B cell (primary cell): ENCODE measurements around the gene TDRD9. TPM values are rescaled to one million over a fixed set of nuclear protein-coding genes. Genes with fewer than 3 reads are reported as not detected.

ENCODE experiments used
- ATAC-seq: fragments of 200-7000 bp; cut with Tn5 transposase; one replicate; pipeline ENCODE4 v1.10.0; 2021; ENCODE audit warnings: low read depth, mild to moderate bottlenecking, moderate number of reproducible peaks, moderate library complexity
- CTCF ChIA-PET: fragments of 350-600 bp; sonication (Branson Sonifier 250); formaldehyde crosslinking; loops from one replicate; lab custom pipeline; 2021; ENCODE audit warnings: antibody characterized with exemption, inconsistent platforms; lab: Charles Lee
- POLR2A ChIA-PET: fragments of 350-600 bp; sonication (Branson Sonifier 250); formaldehyde crosslinking; loops from one replicate; lab custom pipeline; 2021; ENCODE audit warnings: antibody characterized with exemption; lab: Charles Lee
- DNase-seq: peaks from one replicate; pipeline ENCODE4 v3.0.0; 2013
- H2AFZ ChIP-seq: 2 replicates; pipeline ENCODE4 v1.6.1; 2012; ENCODE audit warnings: mild to moderate bottlenecking, low read depth, low read length; ENCODE audit not compliant: insufficient read depth, poor library complexity, severe bottlenecking
- H3K27ac ChIP-seq, 2 donors: 1 replicate in 1 of 2; 2 replicates in 1 of 2; pipeline ENCODE4 v1.5.1; 2012 to 2013; ENCODE audit warnings: low read length in 2 of 2, mild to moderate bottlenecking in 2 of 2, moderate library complexity in 1 of 2
- H3K27me3 ChIP-seq, 4 experiments: fragments of 200-600 bp in 1 of 4; sonication (generic) in 1 of 4; replicated peaks in 1 of 4; 1 replicate in 2 of 4; 2 replicates in 2 of 4; pipeline versions ENCODE4 v1.6.1 to v1.7.0; 2013 to 2016; ENCODE audit warnings: low read length in 3 of 4, mild to moderate bottlenecking in 2 of 4, mixed read lengths in 1 of 4, moderate library complexity in 1 of 4; ENCODE audit not compliant: insufficient read depth in 4 of 4, control insufficient read depth in 3 of 4; ENCODE audit errors: control extremely low read depth in 1 of 4
- H3K36me3 ChIP-seq, 2 experiments: replicated peaks in 1 of 2; 1 replicate in 1 of 2; 2 replicates in 1 of 2; pipeline versions ENCODE4 v1.6.1 to v1.7.1; 2013; ENCODE audit warnings: low read length in 1 of 2; ENCODE audit not compliant: insufficient read depth in 2 of 2, control insufficient read depth in 1 of 2; ENCODE audit errors: control extremely low read depth in 1 of 2, extremely low read depth in 1 of 2
- H3K4me1 ChIP-seq, 2 donors: fragments of 200-600 bp in 1 of 2; sonication (generic) in 1 of 2; 1 replicate in 1 of 2; 2 replicates in 1 of 2; pipeline versions ENCODE4 v1.5.1 to v1.6.1; 2013 to 2017; ENCODE audit warnings: low read length in 2 of 2; ENCODE audit not compliant: control insufficient read depth in 2 of 2, insufficient read depth in 2 of 2
- H3K4me2 ChIP-seq: replicated peaks from 2 replicates; pipeline ENCODE3; 2012; ENCODE audit warnings: mild to moderate bottlenecking, low read depth, low read length; ENCODE audit not compliant: poor library complexity, severe bottlenecking
- H3K4me3 ChIP-seq, 5 experiments: fragments of 200-600 bp in 1 of 5; sonication (generic) in 1 of 5; 1 replicate in 3 of 5; 2 replicates in 2 of 5; pipeline versions ENCODE4 v1.5.1 to v1.7.0; 2011 to 2016; ENCODE audit warnings: low read length in 4 of 5, mild to moderate bottlenecking in 4 of 5, low read depth in 2 of 5, control low read depth in 1 of 5, moderate library complexity in 1 of 5; ENCODE audit not compliant: insufficient read depth in 1 of 5; ENCODE audit errors: control extremely low read depth in 1 of 5, extremely low read depth in 1 of 5
- H3K79me2 ChIP-seq: fragments of 200-600 bp; sonication (generic); one replicate; pipeline ENCODE4 v1.6.0; 2016; ENCODE audit warnings: low read length; ENCODE audit not compliant: control insufficient read depth, insufficient read depth
- H3K9ac ChIP-seq: fragments of 200-600 bp; sonication (generic); 2 replicates; pipeline ENCODE4 v1.6.1; 2017; ENCODE audit warnings: mild to moderate bottlenecking, low read length, moderate library complexity
- H3K9me3 ChIP-seq, 3 donors: one replicate each; pipeline versions ENCODE4 v1.6.1 to v1.7.1; 2013; ENCODE audit warnings: low read length in 2 of 3; ENCODE audit not compliant: control insufficient read depth in 2 of 3, insufficient read depth in 1 of 3; ENCODE audit errors: control extremely low read depth in 1 of 3
- H4K20me1 ChIP-seq: 2 replicates; pipeline ENCODE4 v1.6.0; 2012; ENCODE audit warnings: mild to moderate bottlenecking, low read length; ENCODE audit not compliant: insufficient read depth, control insufficient read depth, poor library complexity, severe bottlenecking
- H3K27ac Mint-ChIP-seq: one replicate; pipeline ENCODE4 v1.8.0; 2021; ENCODE audit warnings: mixed read lengths
- H3K27me3 Mint-ChIP-seq: one replicate; pipeline ENCODE4 v1.8.0; 2021; ENCODE audit warnings: mixed read lengths
- H3K4me1 Mint-ChIP-seq: one replicate; pipeline ENCODE4 v1.8.0; 2021; ENCODE audit warnings: mixed read lengths
- H3K4me3 Mint-ChIP-seq: one replicate; pipeline ENCODE4 v1.8.0; 2021; ENCODE audit warnings: mixed read lengths
- H3K9me3 Mint-ChIP-seq: one replicate; pipeline ENCODE4 v1.8.0; 2022; ENCODE audit warnings: mixed read lengths; ENCODE audit not compliant: insufficient read depth
- EZH2 ChIP-seq: IDR thresholded peaks from 2 replicates; pipeline ENCODE4 v1.6.1; 2012; ENCODE audit warnings: borderline replicate concordance, low read depth, mild to moderate bottlenecking, moderate library complexity, low read length; ENCODE audit not compliant: insufficient read depth, poor library complexity, severe bottlenecking
- WGBS: methylation state at CpG from one replicate; pipeline ENCODE4 v1.1.5; 2013; ENCODE audit warnings: missing lambda C conversion rate; ENCODE audit not compliant: insufficient coverage; 5-methylcytosine and 5-hydroxymethylcytosine counted together
- intact Hi-C: fragments of 100-400 bp; cut with micrococcal nuclease; formaldehyde crosslinking; loops from one replicate; pipeline ENCODE4 v1.10.0; 2022
- polyA plus RNA-seq: library from polyadenylated mRNA; depleted of rRNA; stranded (reverse); fragments of >200 nt; gene quantifications from 2 replicates; pipeline ENCODE4 v1.2.3, GENCODE V29; 2012
- total RNA-seq, 2 donors: library from RNA; stranded (reverse); fragments of 120-200 nt in 1 of 2; gene quantifications; 1 replicate in 1 of 2; 2 replicates in 1 of 2; pipeline versions ENCODE4 v1.2.3 to v1.2.4, GENCODE V29; 2013 to 2022
- TF ChIP-seq, protein P1 (sequence below): fragments of 200-600 bp; IDR thresholded peaks from one replicate; pipeline ENCODE4 v1.8.0; 2022; ENCODE audit warnings: antibody characterized with exemption, mild to moderate bottlenecking

Gene TDRD9
- total and polyA plus RNA-seq, 2 donors (not counting 1 experiment from before 2014, with no cell fraction given), result 1.1 to 2.4 TPM

DNA sequence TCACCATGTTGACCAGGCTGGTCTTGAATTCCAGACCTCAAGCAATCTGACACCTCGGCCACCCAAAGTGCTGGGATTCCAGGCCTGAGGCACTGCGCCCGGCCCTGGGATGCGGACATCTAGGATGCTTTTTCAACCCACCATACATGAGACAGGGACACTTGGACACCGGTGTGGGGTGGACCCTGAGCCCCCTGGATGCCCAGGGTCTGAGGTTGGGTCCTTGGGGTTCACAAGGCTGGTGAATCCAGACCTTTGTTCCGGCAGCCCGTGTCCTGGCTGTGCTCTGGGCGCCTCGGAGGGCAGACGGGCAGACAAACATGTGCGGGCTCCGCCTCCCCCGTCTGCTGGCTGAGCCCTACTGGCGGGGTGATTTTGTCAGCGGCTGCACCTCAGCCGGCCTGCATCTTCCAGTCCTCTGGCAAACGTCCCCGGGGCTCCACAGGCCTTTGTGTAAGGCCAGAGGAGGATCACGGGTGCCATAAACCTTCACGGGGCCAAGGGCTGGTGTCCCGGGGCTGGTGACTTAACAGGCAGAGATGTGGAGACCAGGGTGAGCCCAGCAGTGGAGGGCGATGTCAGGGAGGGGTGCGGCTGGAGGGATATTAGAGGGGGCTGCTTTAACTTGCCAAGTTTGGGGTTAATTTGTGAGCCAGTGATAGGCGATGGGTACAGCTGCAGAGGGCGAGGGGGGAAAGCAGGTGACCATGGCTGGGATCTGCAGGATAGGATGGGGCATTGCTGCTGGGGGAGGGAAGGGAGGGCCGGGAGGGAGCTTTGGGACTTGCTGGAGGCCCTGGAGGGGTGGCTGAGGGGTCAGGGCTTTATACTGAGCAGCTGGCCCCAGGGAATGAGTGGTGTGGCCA is 163.0 kb downstream of the TDRD9 start:
- no peaks in the 10 kb centered on the region for H3K9me3 ChIP-seq
- intact Hi-C loops, result no loop called here
- H3K27ac ChIP-seq, result no peak overlapping the region
- no peaks in the 10 kb centered on the region for H3K36me3 ChIP-seq
- H2AFZ ChIP-seq, result no peak overlapping the region
- no peaks in the 10 kb centered on the region for H3K79me2 ChIP-seq
- DNase-seq, result no peak
- H3K9ac ChIP-seq, result no peak overlapping the region
- CTCF ChIA-PET, result interaction anchor here (1.1 kb wide), 1 partner anchor 13 kb away, joined by 6 read pairs; no protein-coding TSS in a partner anchor
- no peak for ATAC-seq
- TF ChIP-seq EZH2, result no peak
- TF ChIP-seq, protein P1, sequence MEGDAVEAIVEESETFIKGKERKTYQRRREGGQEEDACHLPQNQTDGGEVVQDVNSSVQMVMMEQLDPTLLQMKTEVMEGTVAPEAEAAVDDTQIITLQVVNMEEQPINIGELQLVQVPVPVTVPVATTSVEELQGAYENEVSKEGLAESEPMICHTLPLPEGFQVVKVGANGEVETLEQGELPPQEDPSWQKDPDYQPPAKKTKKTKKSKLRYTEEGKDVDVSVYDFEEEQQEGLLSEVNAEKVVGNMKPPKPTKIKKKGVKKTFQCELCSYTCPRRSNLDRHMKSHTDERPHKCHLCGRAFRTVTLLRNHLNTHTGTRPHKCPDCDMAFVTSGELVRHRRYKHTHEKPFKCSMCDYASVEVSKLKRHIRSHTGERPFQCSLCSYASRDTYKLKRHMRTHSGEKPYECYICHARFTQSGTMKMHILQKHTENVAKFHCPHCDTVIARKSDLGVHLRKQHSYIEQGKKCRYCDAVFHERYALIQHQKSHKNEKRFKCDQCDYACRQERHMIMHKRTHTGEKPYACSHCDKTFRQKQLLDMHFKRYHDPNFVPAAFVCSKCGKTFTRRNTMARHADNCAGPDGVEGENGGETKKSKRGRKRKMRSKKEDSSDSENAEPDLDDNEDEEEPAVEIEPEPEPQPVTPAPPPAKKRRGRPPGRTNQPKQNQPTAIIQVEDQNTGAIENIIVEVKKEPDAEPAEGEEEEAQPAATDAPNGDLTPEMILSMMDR, result no peak
- no peak overlapping the region for H3K4me3 Mint-ChIP-seq
- no peak overlapping the region for H3K27ac Mint-ChIP-seq
- H3K4me1 Mint-ChIP-seq, result peaks cover 7% of the 10 kb centered on the region
- 80% methylated on average over 23 of the region's 26 CpGs for WGBS
- H3K9me3 Mint-ChIP-seq, result no peaks in the 10 kb centered on the region
- H3K27me3 ChIP-seq, result peaks cover 0 to 21% (median 2%) of the 10 kb centered on the region in 4 experiments
- POLR2A ChIA-PET, result no interaction called here
- H3K4me1 ChIP-seq, result peaks cover 0 to 6% of the 10 kb centered on the region in 2 donors
- H3K4me2 ChIP-seq, result no peak overlapping the region
- no peaks in the 10 kb centered on the region for H4K20me1 ChIP-seq
- peaks cover 9% of the 10 kb centered on the region for H3K27me3 Mint-ChIP-seq
- no peak overlapping the region for H3K4me3 ChIP-seq
